Measurements from ENCODE around the gene INPP4A. TPM values are rescaled to one million over a fixed set of nuclear protein-coding genes. Genes with fewer than 3 reads are reported as not detected.
A peak's percentile ranks its signal among the peaks of the same experiment; 100 is the strongest.

INPP4A gene
- total and polyA plus RNA-seq, 9 of the 15 experiments (the other 6 are each of a cell fraction or from before 2014, with no cell fraction given), result 1.8 to 15.7 (median 8.3) TPM

DNA sequence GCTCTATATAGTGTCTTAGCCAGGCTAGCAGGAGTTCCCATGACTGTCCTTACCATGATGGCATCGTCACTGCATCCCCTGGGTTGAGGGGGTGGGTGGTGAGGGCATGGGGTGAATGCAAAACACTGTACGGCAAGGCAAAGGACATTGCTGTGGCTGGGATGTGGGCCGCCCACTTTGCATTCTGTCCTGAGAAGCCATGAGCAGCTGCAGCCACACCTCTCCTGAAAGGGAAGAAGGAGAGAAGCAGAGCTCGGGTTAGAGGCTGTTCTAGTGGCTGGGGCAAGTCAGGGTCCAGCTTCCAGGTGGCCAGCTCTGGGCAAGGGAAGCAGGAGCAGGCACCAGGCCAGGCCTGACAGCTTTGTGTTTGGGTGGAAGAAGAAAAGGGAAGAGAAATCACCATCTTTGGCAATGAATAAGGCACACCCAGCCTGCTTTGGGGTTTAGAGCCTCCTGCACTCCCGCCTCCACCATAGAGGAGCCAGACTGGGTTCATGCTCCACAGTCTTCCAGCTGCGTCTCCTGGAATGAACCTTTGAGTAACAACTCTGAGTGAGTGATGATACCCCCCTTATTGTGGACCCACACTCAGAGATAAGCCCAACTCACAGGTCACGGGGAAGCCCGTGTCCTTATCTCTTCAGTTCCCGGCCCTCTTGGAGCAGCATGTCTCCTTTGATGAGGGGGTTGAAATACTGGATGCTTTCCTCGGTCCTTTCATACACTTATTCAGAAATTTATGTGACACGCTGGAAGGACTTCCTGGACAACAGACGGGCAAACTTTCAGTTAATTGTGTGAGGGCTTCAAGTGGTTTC, 63.4 kb downstream of the INPP4A start (continued):
- TF ChIP-seq MNT (conservative IDR thresholded peaks at IDR 0.05) (peak; percentile 62 to 66), MYC (IDR thresholded peaks at IDR 0.05; ENCODE audit: low read depth, low read length) (0 out of 2 replicates have a peak, but pooled peaks have one; percentile 30), MYC (CRISPR knock-in tag; IDR thresholded peaks at IDR 0.05; ENCODE audit: borderline replicate concordance, low read depth) (no peak), RFX7 (CRISPR knock-in tag; IDR thresholded peaks at IDR 0.05) (no peak), MAFF (IDR thresholded peaks at IDR 0.05; ENCODE audit: low read length) (no peak), MECOM (CRISPR knock-in tag; IDR thresholded peaks at IDR 0.05) (peak; percentile 5; the same call in 1 of the 2 replicates), LEF1 (IDR thresholded peaks at IDR 0.05) (peak; percentile 76), STAT5B (CRISPR knock-in tag; IDR thresholded peaks at IDR 0.05) (no peak), MEF2D (tag; conservative IDR thresholded peaks at IDR 0.05; ENCODE audit: low read depth) (peak; percentile 38; the same call in 1 of the 2 replicates), POLR2AphosphoS2 (IDR thresholded peaks at IDR 0.05; ENCODE audit: low read length) (no peak), ZBTB7A (IDR thresholded peaks at IDR 0.05; ENCODE audit: borderline replicate concordance, control insufficient read depth, low read depth, low read length) (no peak), GTF2F1 (IDR thresholded peaks at IDR 0.05; ENCODE audit: low read depth, low read length) (no peak), ATF1 (CRISPR knock-in tag; IDR thresholded peaks at IDR 0.05) (no peak), ATF1 (tag; IDR thresholded peaks at IDR 0.05) (no peak; the same call in 1 of the 2 replicates), STAT5A (IDR thresholded peaks at IDR 0.05; ENCODE audit: borderline replicate concordance, low read length) (no peak; the same call in 1 of the 2 replicates), HES1 (IDR thresholded peaks at IDR 0.05; ENCODE audit: low read depth) (no peak; the same call in 1 of the 2 replicates), THRAP3 (IDR thresholded peaks at IDR 0.05; ENCODE audit: borderline replicate concordance) (no peak), TCFL5 (CRISPR knock-in tag; conservative IDR thresholded peaks at IDR 0.05) (no peak), NBN (IDR thresholded peaks at IDR 0.05; ENCODE audit: low read depth) (no peak; the same call in 1 of the 2 replicates), KDM1A (IDR thresholded peaks at IDR 0.05) (peak in 1 of 2 experiments; percentile 55; a peak in 1 of 4 replicates), MCM7 (IDR thresholded peaks at IDR 0.05) (no peak), DMBX1 (CRISPR knock-in tag; IDR thresholded peaks at IDR 0.05; ENCODE audit: borderline replicate concordance) (peak; percentile 28; the same call in 1 of the 2 replicates), ZFX (CRISPR knock-in tag; IDR thresholded peaks at IDR 0.05) (peak; percentile 17; the same call in 1 of the 2 replicates), ZNF584 (CRISPR knock-in tag; IDR thresholded peaks at IDR 0.05; ENCODE audit: low read depth) (no peak)
- TF ChIP-seq, protein P1, sequence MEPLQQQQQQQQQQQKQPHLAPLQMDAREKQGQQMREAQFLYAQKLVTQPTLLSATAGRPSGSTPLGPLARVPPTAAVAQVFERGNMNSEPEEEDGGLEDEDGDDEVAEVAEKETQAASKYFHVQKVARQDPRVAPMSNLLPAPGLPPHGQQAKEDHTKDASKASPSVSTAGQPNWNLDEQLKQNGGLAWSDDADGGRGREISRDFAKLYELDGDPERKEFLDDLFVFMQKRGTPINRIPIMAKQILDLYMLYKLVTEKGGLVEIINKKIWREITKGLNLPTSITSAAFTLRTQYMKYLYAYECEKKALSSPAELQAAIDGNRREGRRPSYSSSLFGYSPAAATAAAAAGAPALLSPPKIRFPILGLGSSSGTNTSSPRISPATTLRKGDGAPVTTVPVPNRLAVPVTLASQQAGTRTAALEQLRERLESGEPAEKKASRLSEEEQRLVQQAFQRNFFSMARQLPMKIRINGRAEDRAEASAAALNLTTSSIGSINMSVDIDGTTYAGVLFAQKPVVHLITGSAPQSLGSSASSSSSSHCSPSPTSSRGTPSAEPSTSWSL (CRISPR knock-in tag; IDR thresholded peaks at IDR 0.05; ENCODE audit: borderline replicate concordance), result no peak
- TF ChIP-seq, protein P2, sequence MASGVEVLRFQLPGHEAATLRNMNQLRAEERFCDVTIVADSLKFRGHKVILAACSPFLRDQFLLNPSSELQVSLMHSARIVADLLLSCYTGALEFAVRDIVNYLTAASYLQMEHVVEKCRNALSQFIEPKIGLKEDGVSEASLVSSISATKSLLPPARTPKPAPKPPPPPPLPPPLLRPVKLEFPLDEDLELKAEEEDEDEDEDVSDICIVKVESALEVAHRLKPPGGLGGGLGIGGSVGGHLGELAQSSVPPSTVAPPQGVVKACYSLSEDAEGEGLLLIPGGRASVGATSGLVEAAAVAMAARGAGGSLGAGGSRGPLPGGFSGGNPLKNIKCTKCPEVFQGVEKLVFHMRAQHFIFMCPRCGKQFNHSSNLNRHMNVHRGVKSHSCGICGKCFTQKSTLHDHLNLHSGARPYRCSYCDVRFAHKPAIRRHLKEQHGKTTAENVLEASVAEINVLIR (CRISPR knock-in tag; IDR thresholded peaks at IDR 0.05), result no peak
